Glutamatergic neuron (in vitro differentiated cells): ENCODE data around the gene SARM1. TPM values are rescaled to one million over a fixed set of nuclear protein-coding genes. Genes with fewer than 3 reads are reported as not detected.
A peak's percentile ranks its signal among the peaks of the same experiment; 100 is the strongest.

ENCODE experiments used
- DNase-seq: peaks from one replicate; pipeline ENCODE4 v3.0.0; 2022
- H3K27ac Mint-ChIP-seq: one replicate; pipeline ENCODE4 v1.8.0; 2020; ENCODE audit warnings: mild to moderate bottlenecking, mixed read lengths, inconsistent platforms; ENCODE audit not compliant: unreplicated experiment
- H3K27me3 Mint-ChIP-seq: one replicate; pipeline ENCODE4 v1.8.0; 2020; ENCODE audit warnings: mild to moderate bottlenecking, moderate library complexity, mixed read lengths, inconsistent platforms; ENCODE audit not compliant: unreplicated experiment
- H3K36me3 Mint-ChIP-seq: one replicate; pipeline ENCODE4 v1.8.0; 2020; ENCODE audit warnings: mild to moderate bottlenecking, mixed read lengths, inconsistent platforms; ENCODE audit not compliant: unreplicated experiment
- H3K4me1 Mint-ChIP-seq: one replicate; pipeline ENCODE4 v1.8.0; 2020; ENCODE audit warnings: mild to moderate bottlenecking, low read depth, mixed read lengths, inconsistent platforms; ENCODE audit not compliant: unreplicated experiment
- H3K4me3 Mint-ChIP-seq: one replicate; pipeline ENCODE4 v1.8.0; 2020; ENCODE audit warnings: mild to moderate bottlenecking, mixed read lengths, inconsistent platforms; ENCODE audit not compliant: unreplicated experiment
- H3K9me3 Mint-ChIP-seq: one replicate; pipeline ENCODE4 v1.8.0; 2020; ENCODE audit warnings: mild to moderate bottlenecking, moderate library complexity, mixed read lengths, inconsistent platforms; ENCODE audit not compliant: unreplicated experiment
- total RNA-seq: library from RNA; stranded (reverse); fragmentation: NEBNext Ultra II Directional; extraction: Animal tissue kit (Norgen Biotek cat#: 25700); gene quantifications from one replicate; pipeline ENCODE4 v1.2.1, GENCODE V29; 2021; ENCODE audit not compliant: unreplicated experiment
- TF ChIP-seq, protein P1 (sequence below): fragments of 200-600 bp; sonication (generic); IDR thresholded peaks from one replicate; pipeline ENCODE4 v1.5.0; 2021; ENCODE audit not compliant: partially characterized antibody, unreplicated experiment

Gene SARM1
- total RNA-seq, 1 donor from 2014 or later, result 100 TPM

DNA sequence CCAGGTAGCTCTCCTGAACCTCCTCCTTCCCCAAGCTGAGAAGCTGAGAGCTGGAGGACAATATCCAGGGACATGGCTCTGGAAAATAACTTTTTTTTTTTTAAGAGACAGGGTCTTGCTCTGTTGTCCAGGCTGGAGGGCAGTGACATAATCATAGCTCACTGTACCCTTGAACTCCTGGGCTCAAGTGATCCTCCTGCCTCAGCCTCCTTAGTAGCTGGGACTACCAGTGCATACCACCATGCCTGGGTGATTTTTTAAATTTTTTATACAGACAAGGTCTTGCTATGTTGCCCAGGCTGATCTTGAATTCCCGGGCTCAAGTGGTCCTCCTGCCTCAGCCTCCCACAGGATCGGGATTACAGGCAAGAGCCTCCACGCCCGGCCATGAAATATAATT, 28.3 kb downstream of the SARM1 start:
- DNase-seq, result no peak

DNA sequence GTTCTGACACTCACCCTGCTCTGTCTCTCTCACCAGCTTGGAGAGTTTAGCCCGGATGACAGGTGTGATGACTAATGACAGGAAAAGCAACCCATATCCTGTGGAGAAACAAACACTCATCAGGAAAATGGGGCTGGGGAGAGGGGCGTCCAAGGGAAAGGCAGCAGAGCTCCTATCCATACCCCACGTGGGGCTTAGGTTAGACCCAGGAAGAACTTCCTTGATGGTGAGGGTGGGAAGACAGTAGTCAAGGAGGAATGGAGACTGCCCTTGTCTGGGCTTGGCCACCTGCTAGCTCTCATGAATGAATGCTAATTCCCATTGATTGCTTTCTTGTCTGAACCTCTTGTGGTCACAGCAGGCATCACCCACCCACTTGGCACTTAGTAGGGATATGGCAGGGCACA, 30.7 kb downstream of the SARM1 start:
- DNase-seq, result no peak
- TF ChIP-seq, protein P1, sequence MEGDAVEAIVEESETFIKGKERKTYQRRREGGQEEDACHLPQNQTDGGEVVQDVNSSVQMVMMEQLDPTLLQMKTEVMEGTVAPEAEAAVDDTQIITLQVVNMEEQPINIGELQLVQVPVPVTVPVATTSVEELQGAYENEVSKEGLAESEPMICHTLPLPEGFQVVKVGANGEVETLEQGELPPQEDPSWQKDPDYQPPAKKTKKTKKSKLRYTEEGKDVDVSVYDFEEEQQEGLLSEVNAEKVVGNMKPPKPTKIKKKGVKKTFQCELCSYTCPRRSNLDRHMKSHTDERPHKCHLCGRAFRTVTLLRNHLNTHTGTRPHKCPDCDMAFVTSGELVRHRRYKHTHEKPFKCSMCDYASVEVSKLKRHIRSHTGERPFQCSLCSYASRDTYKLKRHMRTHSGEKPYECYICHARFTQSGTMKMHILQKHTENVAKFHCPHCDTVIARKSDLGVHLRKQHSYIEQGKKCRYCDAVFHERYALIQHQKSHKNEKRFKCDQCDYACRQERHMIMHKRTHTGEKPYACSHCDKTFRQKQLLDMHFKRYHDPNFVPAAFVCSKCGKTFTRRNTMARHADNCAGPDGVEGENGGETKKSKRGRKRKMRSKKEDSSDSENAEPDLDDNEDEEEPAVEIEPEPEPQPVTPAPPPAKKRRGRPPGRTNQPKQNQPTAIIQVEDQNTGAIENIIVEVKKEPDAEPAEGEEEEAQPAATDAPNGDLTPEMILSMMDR, result no peak
- Mint-ChIP-seq H3K36me3 (peaks cover 4% of the 10 kb centered on the region), H3K4me3 (no peak overlapping the region), H3K4me1 (peaks cover 12% of the 10 kb centered on the region), H3K9me3 (peaks cover 11% of the 10 kb centered on the region), H3K27ac (no peak overlapping the region), H3K27me3 (peaks cover 22% of the 10 kb centered on the region)

More for the DNA sequence above, 28.3 kb downstream of the SARM1 start:
- Mint-ChIP-seq H3K4me1 (peaks cover 10% of the 10 kb centered on the region), H3K4me3 (no peak overlapping the region), H3K27ac (no peak overlapping the region), H3K27me3 (peaks cover 19% of the 10 kb centered on the region), H3K9me3 (peaks cover 10% of the 10 kb centered on the region), H3K36me3 (peaks cover 4% of the 10 kb centered on the region)
- TF ChIP-seq, protein P1, result no peak

DNA sequence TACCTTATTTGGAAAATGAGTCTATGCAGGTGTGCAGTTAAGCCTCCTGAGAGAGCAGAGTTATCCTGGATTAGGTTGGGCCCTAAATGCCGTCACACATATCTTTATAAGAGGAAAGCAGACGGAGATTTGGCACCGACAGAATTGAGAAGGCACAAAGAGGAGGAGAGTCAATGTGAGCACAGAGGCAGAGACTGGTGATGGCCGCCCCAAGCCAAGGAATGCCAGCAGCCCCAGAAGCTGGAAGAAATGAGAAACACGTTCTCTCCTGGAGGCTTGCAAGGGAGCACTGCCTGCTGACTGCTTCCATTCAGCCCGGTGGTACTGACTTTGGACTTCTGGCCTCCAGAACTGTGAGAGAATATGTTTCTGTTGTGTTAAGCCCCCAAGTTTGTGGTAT, 31.4 kb downstream of the SARM1 start:
- peaks cover 4% of the 10 kb centered on the region for H3K36me3 Mint-ChIP-seq
- H3K9me3 Mint-ChIP-seq, result peaks cover 11% of the 10 kb centered on the region
- H3K4me1 Mint-ChIP-seq, result peaks cover 12% of the 10 kb centered on the region
- no peak overlapping the region for H3K27ac Mint-ChIP-seq
- TF ChIP-seq, protein P1, result no peak
- peaks cover 20% of the 10 kb centered on the region for H3K27me3 Mint-ChIP-seq
- DNase-seq, result no peak
- H3K4me3 Mint-ChIP-seq, result no peak overlapping the region

DNA sequence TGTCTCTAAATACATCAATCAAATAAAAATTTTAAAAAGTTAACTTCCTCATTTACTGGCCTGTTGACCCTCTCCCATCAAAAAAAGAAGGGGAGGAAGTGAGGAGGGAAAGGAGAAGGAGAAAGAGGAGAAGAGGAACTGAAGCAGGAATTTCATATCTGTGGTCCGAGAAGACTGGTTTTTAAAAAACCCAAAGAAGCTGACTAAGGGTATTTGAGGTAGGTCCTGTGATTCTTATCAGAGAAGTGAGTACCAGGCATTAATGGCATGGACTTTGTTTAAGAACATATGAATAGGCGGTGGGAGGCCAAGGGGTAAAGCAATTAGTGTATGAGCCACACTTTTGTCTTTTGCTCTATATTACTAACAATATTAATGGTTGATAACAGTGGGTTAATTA, 32.5 kb downstream of the SARM1 start:
- H3K36me3 Mint-ChIP-seq, result no peaks in the 10 kb centered on the region
- H3K27me3 Mint-ChIP-seq, result peaks cover 14% of the 10 kb centered on the region
- TF ChIP-seq, protein P1, result no peak
- peak overlapping the region; percentile 73 for H3K4me3 Mint-ChIP-seq
- H3K4me1 Mint-ChIP-seq, result peaks cover 4% of the 10 kb centered on the region
- DNase-seq, result no peak
- peak overlapping the region; percentile 25 for H3K27ac Mint-ChIP-seq
- H3K9me3 Mint-ChIP-seq, result peaks cover 14% of the 10 kb centered on the region

DNA sequence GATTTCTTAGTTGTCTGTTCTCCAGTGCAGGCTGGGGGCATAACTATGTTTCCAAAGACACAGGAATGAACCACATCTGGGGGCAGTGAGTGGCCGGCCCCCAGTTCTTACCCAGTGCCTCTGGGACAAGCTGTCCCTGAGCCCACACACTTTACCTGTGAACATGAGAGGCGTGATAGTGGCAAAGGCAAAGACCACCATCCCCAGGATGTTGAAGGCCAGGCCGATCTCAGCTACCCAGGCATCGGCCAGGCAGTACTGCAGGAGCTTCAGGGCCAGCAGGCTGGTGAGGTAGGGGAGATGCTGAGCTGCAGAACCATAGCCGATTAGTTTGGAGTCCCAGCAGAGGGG, 32.9 kb downstream of the SARM1 start:
- no peak for DNase-seq
- peak overlapping the region; percentile 73 for H3K4me3 Mint-ChIP-seq
- H3K36me3 Mint-ChIP-seq, result no peaks in the 10 kb centered on the region
- TF ChIP-seq, protein P1, result no peak
- H3K27me3 Mint-ChIP-seq, result peaks cover 11% of the 10 kb centered on the region
- H3K4me1 Mint-ChIP-seq, result peaks cover 4% of the 10 kb centered on the region
- H3K27ac Mint-ChIP-seq, result no peak overlapping the region
- peaks cover 14% of the 10 kb centered on the region for H3K9me3 Mint-ChIP-seq
